ENCODE results near the gene TSPAN31.

TSPAN31 gene

GRCh38 chr12:57753756-57754337 is 9.0 kb downstream of the TSPAN31 start:
- Histone ChIP-seq H4K20me1 (ENCODE audit: insufficient read depth, low read length) (no peaks in the 10 kb centered on the region), H3K27ac (ENCODE audit: low read depth, low read length, poor library complexity, severe bottlenecking) (peak overlapping the region; percentile 64), H3K4me2 (ENCODE audit: low read length) (peak overlapping the region; percentile 56; the same call in 1 of the 2 replicates), H3K4me3 (ENCODE audit: low read depth, low read length, poor library complexity, severe bottlenecking) (peak overlapping the region; percentile 73), H3K9me2 (ENCODE audit: low read depth, low read length) (no peaks in the 10 kb centered on the region), H3K27me3 (ENCODE audit: insufficient read depth, low read length) (no peaks in the 10 kb centered on the region), H3K9ac (ENCODE audit: low read length) (peak overlapping the region; percentile 8; the same call in 1 of the 2 replicates), H3K4me1 (ENCODE audit: insufficient read depth, low read length, severe bottlenecking) (peaks cover 48% of the 10 kb centered on the region), H2AFZ (ENCODE audit: low read length) (no peak overlapping the region), H3F3A (ENCODE audit: insufficient read depth, low read length) (no peaks in the 10 kb centered on the region), H3K9me3 (ENCODE audit: low read length) (no peaks in the 10 kb centered on the region), H3K79me2 (ENCODE audit: insufficient read depth, low read length) (peaks cover 21% of the 10 kb centered on the region), H3K36me3 (ENCODE audit: insufficient read depth, low read length) (peaks cover 41% of the 10 kb centered on the region)
- TF ChIP-seq EZH2 (IDR thresholded peaks at IDR 0.05; ENCODE audit: borderline replicate concordance, low read length): no peak
- no peak for TF ChIP-seq CTCF (IDR thresholded peaks at IDR 0.05; ENCODE audit: low read length)

- Histone ChIP-seq H3K27me3 (ENCODE audit: insufficient read depth, low read length) (no peaks in the 10 kb centered on the region), H3K9ac (ENCODE audit: low read length) (peak within 1 kb of the TSS; percentile 77), H3K9me3 (ENCODE audit: low read length) (no peaks in the 10 kb centered on the region), H4K20me1 (ENCODE audit: insufficient read depth, low read length) (no peaks in the 10 kb centered on the region), H3F3A (ENCODE audit: insufficient read depth, low read length) (no peaks in the 10 kb centered on the region), H3K36me3 (ENCODE audit: insufficient read depth, low read length) (peaks cover 39% of the 10 kb centered on the region), H3K27ac (ENCODE audit: low read depth, low read length, poor library complexity, severe bottlenecking) (peak within 1 kb of the TSS; percentile 65), H3K4me1 (ENCODE audit: insufficient read depth, low read length, severe bottlenecking) (peaks cover 48% of the 10 kb centered on the region), H3K79me2 (ENCODE audit: insufficient read depth, low read length) (peaks cover 21% of the 10 kb centered on the region), H3K9me2 (ENCODE audit: low read depth, low read length) (no peaks in the 10 kb centered on the region), H3K4me3 (ENCODE audit: low read depth, low read length, poor library complexity, severe bottlenecking) (peak within 1 kb of the TSS; percentile 73), H2AFZ (ENCODE audit: low read length) (no peak within 1 kb of the TSS), H3K4me2 (ENCODE audit: low read length) (peak within 1 kb of the TSS; percentile 91)
- TF ChIP-seq EZH2 (IDR thresholded peaks at IDR 0.05; ENCODE audit: borderline replicate concordance, low read length): no peak
- no peak for TF ChIP-seq CTCF (IDR thresholded peaks at IDR 0.05; ENCODE audit: low read length)
These were observed 9.8 kb downstream of the TSPAN31 start, which contains the start of gene MARCHF9 for GRCh38 chr12:57754411-57755193. MARCHF9 (plus strand) TSS chr12:57755103; CDS start chr12:57755529, 426 bp downstream.

GRCh38 chr12:57755194-57755453 is 10.3 kb downstream of the TSPAN31 start:
- Histone ChIP-seq H4K20me1 (ENCODE audit: insufficient read depth, low read length) (no peaks in the 10 kb centered on the region), H3K27ac (ENCODE audit: low read depth, low read length, poor library complexity, severe bottlenecking) (no peak overlapping the region), H3K27me3 (ENCODE audit: insufficient read depth, low read length) (no peaks in the 10 kb centered on the region), H3K9me2 (ENCODE audit: low read depth, low read length) (no peaks in the 10 kb centered on the region), H3K79me2 (ENCODE audit: insufficient read depth, low read length) (peaks cover 20% of the 10 kb centered on the region), H3K4me2 (ENCODE audit: low read length) (peak overlapping the region; percentile 91; the same call in 1 of the 2 replicates), H3K4me1 (ENCODE audit: insufficient read depth, low read length, severe bottlenecking) (peaks cover 48% of the 10 kb centered on the region), H3F3A (ENCODE audit: insufficient read depth, low read length) (no peaks in the 10 kb centered on the region), H3K9me3 (ENCODE audit: low read length) (no peaks in the 10 kb centered on the region), H3K36me3 (ENCODE audit: insufficient read depth, low read length) (peaks cover 40% of the 10 kb centered on the region), H3K9ac (ENCODE audit: low read length) (peak overlapping the region; percentile 77), H3K4me3 (ENCODE audit: low read depth, low read length, poor library complexity, severe bottlenecking) (peak overlapping the region; percentile 73), H2AFZ (ENCODE audit: low read length) (no peak overlapping the region)
- no peak for TF ChIP-seq EZH2 (IDR thresholded peaks at IDR 0.05; ENCODE audit: borderline replicate concordance, low read length)
- no peak for TF ChIP-seq CTCF (IDR thresholded peaks at IDR 0.05; ENCODE audit: low read length)
